Measurements from ENCODE around the gene USP26.
"Not testable (repeated sequence)": the region's sequence is repeated elsewhere in the genome, so short reads cannot be mapped to it uniquely, and the experiment has no call there.

The USP26 gene

DNA sequence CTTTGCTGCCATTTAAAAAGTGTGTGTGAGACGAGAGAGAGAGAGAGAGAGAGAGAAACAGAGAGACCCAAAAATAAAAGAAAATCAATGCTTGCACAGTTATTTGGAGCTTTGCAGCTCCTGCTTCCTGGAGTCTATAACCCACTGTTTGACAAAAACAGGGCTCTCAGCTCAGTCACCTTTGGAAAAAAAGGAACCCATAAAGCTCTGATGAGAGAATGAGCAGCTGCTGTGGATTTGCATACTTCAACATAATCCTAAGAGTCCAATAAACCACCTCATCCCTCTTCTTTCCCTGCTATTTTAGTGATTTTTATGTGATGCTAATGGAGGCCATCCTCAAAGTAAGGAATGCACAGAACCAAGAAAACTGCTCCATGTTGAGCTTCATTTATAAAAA is 50.3 kb downstream of the USP26 start:
- peaks cover 46% of the 10 kb centered on the region for H3K27me3 ChIP-seq (ENCODE audit: insufficient read depth, low read depth, severe bottlenecking)
- no peaks in the 10 kb centered on the region for H3K9me3 ChIP-seq (ENCODE audit: severe bottlenecking)
- DNase-seq: no peak
- H3K27ac ChIP-seq: no peak overlapping the region
- TF ChIP-seq, protein P1, sequence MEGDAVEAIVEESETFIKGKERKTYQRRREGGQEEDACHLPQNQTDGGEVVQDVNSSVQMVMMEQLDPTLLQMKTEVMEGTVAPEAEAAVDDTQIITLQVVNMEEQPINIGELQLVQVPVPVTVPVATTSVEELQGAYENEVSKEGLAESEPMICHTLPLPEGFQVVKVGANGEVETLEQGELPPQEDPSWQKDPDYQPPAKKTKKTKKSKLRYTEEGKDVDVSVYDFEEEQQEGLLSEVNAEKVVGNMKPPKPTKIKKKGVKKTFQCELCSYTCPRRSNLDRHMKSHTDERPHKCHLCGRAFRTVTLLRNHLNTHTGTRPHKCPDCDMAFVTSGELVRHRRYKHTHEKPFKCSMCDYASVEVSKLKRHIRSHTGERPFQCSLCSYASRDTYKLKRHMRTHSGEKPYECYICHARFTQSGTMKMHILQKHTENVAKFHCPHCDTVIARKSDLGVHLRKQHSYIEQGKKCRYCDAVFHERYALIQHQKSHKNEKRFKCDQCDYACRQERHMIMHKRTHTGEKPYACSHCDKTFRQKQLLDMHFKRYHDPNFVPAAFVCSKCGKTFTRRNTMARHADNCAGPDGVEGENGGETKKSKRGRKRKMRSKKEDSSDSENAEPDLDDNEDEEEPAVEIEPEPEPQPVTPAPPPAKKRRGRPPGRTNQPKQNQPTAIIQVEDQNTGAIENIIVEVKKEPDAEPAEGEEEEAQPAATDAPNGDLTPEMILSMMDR (IDR thresholded peaks at IDR 0.05; ENCODE audit: low read depth, low read length): no peak
- no peak overlapping the region for H3K4me3 ChIP-seq (ENCODE audit: low read depth, low read length)
- H3K36me3 ChIP-seq: no peaks in the 10 kb centered on the region

DNA sequence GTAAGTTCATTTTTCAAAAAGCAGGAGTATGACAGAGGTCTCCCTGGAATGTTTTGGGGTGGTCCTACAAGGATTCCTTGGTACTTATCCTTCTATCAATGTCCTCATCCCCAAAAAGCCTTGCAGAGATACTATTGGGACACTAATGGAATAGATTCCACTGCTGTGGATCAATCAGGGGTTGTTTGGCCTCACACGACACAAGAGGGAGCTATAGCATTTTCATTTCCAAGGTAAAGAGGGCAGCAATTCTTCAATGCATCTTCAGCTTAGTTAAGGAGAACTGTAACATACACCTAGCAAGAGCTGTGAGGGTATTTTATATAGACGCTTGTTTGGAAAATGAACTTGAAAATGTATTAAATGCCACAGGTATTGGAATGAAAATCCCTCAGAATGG is 50.9 kb downstream of the USP26 start:
- H3K27ac ChIP-seq: no peak overlapping the region
- TF ChIP-seq, protein P1 (IDR thresholded peaks at IDR 0.05; ENCODE audit: low read depth, low read length): no peak
- no peaks in the 10 kb centered on the region for H3K36me3 ChIP-seq
- H3K27me3 ChIP-seq (ENCODE audit: insufficient read depth, low read depth, severe bottlenecking): peaks cover 49% of the 10 kb centered on the region
- DNase-seq: no peak
- H3K9me3 ChIP-seq (ENCODE audit: severe bottlenecking): no peaks in the 10 kb centered on the region
- H3K4me3 ChIP-seq (ENCODE audit: low read depth, low read length): no peak overlapping the region

DNA sequence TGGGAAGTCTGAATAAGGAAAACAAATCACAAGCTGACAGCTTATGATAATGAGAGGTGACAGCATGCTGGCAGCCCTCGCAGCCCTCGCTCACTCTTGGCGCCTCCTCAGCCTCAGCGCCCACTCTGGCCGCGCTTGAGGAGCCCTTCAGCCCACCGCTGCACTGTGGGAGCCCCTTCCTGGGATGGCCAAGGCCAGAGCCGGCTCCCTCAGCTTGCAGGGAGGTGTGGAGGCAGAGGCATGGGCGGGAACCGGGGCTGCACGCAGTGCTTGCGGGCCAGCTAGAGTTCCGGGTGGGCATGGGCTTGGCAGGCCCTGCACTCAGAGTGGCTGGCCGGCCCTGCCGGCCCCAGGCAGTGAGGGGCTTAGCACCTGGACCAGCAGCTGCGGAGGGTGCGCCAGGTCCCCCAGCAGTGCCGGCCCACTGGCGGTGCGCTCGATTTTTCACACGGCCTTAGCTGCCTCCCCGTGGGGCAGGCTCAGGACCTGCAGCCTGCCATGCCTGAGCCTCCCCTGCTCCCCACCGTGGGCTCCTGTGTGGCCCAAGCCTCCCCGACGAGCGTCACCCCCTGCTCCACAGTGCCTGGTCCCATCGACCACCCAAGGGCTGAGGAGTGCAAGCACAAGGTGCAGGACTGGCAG is 52.6 kb downstream of the USP26 start:
- H3K4me3 ChIP-seq (ENCODE audit: low read depth, low read length); H3K27ac ChIP-seq; H3K36me3 ChIP-seq; H3K9me3 ChIP-seq (ENCODE audit: severe bottlenecking); DNase-seq: not testable (repeated sequence)
- peaks cover 44% of the 10 kb centered on the region for H3K27me3 ChIP-seq (ENCODE audit: insufficient read depth, low read depth, severe bottlenecking)

DNA sequence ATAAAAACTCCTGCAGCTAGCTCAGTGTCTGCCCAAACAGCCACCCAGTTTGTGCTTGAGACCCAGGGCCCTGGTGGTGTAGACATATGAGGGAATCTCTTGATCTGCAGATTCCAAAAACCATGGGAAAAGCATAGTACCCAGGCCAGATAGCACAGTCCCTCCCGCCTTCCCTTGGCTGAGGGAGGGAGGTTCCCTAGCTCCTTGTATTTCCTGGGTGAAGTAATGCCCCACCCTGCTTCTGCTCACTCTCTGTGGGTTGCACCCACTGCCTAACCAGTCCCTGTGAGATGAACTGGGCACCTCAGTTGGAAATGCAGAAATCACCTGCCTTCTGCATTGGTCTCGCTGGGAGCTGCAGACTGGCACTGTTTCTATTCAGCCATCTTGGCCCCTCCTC is 54.6 kb downstream of the USP26 start:
- TF ChIP-seq, protein P1 (IDR thresholded peaks at IDR 0.05; ENCODE audit: low read depth, low read length): no peak
- H3K9me3 ChIP-seq (ENCODE audit: severe bottlenecking): no peaks in the 10 kb centered on the region
- no peak overlapping the region for H3K27ac ChIP-seq
- no peak for DNase-seq
- H3K4me3 ChIP-seq (ENCODE audit: low read depth, low read length): no peak overlapping the region
- H3K27me3 ChIP-seq (ENCODE audit: insufficient read depth, low read depth, severe bottlenecking): peaks cover 37% of the 10 kb centered on the region
- H3K36me3 ChIP-seq: no peaks in the 10 kb centered on the region

DNA sequence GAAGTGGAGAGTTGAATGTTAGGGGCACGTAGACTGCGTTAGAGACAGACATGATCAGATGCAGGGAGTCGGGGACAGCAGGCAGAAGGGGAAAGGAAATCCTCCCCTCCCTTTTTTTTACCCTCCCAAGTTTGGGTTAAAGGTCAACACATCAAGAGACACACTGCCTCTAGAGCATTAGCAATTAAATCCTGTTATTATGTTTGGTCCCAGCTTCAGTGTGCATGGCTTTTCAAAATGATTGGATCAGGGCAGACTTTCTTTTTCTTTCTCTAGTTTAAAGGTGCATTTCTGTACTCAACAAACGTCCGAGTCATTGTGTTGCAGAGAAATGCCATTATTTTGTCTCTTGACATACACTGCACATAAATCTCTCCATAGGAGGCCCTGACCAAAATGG is 63.9 kb downstream of the USP26 start:
- Histone ChIP-seq H3K27ac (no peak overlapping the region), H3K4me3 (ENCODE audit: low read depth, low read length) (no peak overlapping the region), H3K27me3 (ENCODE audit: insufficient read depth, low read depth, severe bottlenecking) (peaks cover 42% of the 10 kb centered on the region), H3K9me3 (ENCODE audit: severe bottlenecking) (no peaks in the 10 kb centered on the region), H3K36me3 (no peaks in the 10 kb centered on the region)
- DNase-seq: no peak
- TF ChIP-seq, protein P1 (IDR thresholded peaks at IDR 0.05; ENCODE audit: low read depth, low read length): no peak

DNA sequence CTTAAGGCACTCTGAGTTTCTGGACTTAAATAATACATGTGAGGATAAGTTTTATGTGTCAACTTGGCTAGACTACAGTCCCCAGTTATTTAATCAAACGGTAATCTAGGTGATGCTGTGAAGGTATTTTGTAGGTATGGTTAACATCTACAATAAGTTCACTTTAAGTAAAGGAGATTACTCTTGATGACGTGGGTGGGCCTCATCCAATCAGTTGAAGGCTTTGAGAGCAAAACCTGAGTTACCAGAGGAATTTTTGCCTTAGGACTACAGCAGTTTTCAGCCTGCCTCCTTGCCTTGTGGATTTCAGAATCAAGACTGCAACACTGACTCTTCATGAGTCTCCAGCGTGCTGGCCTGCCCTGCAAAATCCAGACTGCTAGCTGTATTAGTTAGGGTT is 78.7 kb downstream of the USP26 start:
- Histone ChIP-seq H3K27ac (no peak overlapping the region), H3K4me3 (ENCODE audit: low read depth, low read length) (no peak overlapping the region), H3K36me3 (no peaks in the 10 kb centered on the region), H3K27me3 (ENCODE audit: insufficient read depth, low read depth, severe bottlenecking) (peaks cover 3% of the 10 kb centered on the region), H3K9me3 (ENCODE audit: severe bottlenecking) (no peaks in the 10 kb centered on the region)
- DNase-seq: no peak
- TF ChIP-seq, protein P1 (IDR thresholded peaks at IDR 0.05; ENCODE audit: low read depth, low read length): no peak
